GM18873 (cell line): ENCODE measurements around the gene BOLA3.
"Not testable (repeated sequence)": the region's sequence is repeated elsewhere in the genome, so short reads cannot be mapped to it uniquely, and the experiment has no call there.

Experiments used
- ATAC-seq: cut with Tn5 transposase; IDR thresholded peaks from one replicate; pipeline ENCODE4 v1.9.1; 2021; ENCODE audit warnings: mild to moderate bottlenecking, moderate library complexity, moderate number of reproducible peaks; ENCODE audit not compliant: unreplicated experiment, low FRiP score

The BOLA3 gene

DNA sequence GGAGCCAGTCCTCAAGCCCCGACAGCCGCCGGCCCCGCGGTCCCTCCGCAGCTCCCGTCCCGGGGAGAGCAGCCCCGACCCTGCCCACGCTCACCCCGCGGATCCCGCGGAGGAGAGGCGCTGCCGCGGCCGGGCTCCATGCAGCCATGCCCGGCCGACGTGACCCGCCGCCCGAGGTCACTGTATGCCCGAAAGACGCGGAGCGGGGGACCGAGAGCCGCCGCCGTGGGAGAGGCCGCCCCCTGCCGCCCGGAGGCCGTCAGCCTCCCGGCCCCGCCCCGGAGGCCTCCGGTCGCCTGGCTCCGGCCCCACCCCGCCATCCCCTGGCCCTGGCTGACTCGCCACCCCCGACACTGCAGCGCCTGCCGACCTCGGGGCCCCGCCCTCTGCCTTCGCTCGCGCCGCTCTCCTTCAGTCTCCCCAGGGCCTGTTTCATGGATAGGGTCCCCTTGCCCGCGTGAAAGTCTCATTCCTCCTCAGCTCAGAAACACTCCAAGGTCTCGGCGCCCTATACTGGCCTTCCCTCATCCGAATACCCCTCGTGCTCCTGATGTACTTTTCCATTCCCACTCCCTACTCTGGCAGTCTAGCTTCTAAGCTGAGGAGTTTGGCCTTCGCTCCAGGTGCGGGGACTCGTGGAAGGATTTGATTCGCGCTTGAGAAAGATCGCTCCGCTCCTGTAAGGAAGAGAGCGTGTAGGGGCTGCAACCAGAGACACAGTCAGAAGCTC, at the start of gene BOLA3:
Gene BOLA3 (minus strand): TSS at position 186 of the 730 bp plus-strand sequence. CDS start 38 bp downstream, at position 148.
- peak; percentile 55 for ATAC-seq

- ATAC-seq = no peak
Measured at GRCh38 chr2:74197049-74197448, 49.3 kb upstream of the BOLA3 start.

DNA sequence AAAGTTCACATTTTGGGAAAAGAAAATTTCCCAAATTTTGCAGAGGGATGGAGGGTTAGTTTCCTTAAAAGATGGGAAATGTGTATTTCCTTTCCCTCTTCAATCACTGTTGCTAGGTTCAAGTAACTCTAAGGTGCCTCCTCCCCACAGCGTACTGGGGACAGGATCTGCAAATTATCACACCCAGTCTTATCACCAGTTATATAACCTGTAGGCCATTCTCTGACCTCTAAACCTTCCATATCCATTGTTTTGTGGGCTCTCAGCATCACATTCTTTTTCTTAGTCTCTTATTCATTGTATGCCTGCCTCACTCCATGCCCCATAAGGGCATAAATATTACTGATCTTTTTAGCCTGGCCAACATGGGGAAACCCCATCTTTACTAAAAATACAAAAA, 47.1 kb upstream of the BOLA3 start:
- ATAC-seq = no peak

DNA sequence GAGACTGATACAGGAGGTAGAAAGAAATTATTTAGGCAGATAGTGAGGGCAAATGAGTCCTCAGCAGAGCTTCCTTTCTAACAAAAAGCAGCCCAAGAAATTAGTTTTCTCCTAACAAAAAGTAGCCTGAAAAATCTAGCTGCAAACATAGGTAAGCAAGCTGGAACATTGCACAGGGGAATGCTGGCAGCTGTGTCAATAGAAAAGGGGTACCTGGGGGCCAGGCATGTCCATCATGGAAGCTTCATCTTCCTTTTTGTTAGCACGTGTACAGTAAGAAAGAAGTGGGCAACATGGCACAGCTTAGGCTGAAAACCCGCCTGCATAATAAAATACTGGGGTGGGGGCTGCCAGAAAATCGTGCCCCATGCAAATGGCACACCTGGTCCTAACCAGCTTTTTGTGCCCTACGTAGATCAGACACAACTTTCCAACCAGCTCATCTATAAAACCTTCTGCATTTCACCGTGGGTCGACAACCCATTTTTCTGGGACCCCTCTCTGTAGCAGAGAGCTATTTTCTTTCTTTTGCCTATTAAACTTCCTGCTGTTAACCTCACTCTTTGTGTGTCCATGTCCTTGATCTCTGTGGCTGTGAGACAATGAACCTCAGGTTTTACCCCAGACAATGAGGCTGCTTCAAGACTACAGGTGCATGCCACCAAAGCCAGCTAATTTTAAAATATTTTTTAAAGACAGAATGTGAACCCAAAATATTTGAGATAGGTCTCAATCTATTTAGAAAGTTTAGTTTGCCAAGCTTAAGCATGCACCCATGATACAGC, 44.1 kb upstream of the BOLA3 start:
- ATAC-seq = no peak

DNA sequence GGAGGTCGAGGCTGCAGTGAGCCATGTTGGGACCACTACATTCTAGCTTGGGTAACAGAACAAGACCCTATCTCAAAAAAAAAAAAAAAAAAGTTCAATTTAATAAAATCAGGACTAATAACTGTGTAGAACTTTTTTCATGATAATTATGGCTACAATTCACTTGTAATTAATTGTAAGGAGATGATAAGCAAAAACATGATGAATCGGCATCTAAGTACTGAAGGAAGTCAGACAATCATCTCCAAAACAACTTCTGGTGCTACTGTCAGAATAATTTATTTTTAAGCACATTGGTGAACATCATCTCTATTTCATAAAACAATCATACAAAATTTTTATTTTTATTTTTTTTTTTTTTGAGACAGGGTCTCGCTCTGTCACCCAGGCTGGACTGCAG, 41.0 kb upstream of the BOLA3 start:
- no peak for ATAC-seq

DNA sequence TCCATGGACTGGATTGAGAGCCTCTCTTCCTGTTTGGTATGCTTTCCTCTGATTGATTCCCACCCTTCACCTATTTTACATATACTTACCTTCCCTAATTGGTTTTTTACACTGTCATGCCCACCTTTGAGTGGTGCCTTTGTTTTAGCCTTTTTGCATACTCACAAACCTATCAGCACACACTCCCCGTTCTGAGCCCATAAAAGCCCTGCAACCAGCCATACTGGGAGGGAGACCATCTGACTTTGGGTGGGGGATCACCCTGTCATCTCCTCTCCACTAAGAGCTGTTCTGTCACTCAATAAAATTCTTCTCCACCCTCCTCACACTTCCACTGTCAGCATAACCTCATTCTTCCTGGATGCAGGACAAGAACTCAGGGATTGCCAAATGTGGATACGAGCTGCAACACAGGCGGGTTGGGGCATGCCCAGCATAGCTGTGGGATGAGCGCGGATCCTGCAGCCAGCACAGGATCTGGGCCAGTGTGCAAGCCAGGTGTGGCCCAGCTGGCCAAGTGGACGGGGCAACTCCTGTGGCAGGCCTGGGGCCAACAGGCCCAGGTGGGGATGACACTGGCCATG, 40.4 kb upstream of the BOLA3 start:
- ATAC-seq = no peak

DNA sequence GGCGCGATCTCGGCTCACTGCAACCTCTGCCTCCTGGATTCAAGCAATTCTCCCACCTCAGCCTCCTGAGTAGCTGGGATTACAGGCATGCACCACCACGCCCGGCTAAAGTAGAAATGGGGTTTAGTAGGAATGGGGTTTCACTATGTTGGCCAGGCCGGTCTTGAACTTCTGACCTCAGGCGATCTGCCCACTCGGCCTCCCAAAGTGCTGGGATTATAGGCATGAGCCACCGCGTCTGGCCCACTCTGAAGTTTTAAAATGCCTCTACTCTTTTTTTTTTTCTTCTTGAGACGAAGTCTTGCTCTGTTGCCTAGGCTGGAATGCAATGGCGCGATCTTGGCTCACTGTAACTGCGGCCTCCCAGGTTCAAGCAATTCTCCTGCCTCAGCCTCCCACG, 39.0 kb upstream of the BOLA3 start:
- ATAC-seq = not testable (repeated sequence)

GRCh38 chr2:74186038-74186437, 38.3 kb upstream of the BOLA3 start:
- ATAC-seq = peak; percentile 45

DNA sequence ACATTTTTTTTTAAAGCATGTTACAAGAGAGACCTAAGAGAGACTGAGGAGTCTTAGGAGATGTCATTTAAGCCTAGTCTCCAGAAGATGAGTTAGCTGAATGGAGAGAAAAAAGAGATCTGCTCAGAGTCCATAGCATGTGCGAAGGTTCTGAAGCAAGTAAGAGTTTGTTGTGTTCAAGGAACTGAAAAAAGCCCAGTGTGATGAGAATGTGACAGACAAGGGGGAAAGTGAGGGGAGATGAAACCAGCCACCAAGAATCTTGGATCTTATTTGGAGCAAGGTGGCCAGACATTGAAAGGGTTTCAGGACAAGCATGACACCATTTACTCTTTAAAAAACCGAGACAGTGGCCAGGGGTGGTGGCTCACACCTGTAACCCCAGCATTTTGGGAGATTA, 36.2 kb upstream of the BOLA3 start:
- no peak for ATAC-seq

GRCh38 chr2:74181739-74182138, 34.0 kb upstream of the BOLA3 start:
- ATAC-seq = no peak

- peak; percentile 6 for ATAC-seq
Measured at GRCh38 chr2:74179063-74179865, 31.6 kb upstream of the BOLA3 start.

DNA sequence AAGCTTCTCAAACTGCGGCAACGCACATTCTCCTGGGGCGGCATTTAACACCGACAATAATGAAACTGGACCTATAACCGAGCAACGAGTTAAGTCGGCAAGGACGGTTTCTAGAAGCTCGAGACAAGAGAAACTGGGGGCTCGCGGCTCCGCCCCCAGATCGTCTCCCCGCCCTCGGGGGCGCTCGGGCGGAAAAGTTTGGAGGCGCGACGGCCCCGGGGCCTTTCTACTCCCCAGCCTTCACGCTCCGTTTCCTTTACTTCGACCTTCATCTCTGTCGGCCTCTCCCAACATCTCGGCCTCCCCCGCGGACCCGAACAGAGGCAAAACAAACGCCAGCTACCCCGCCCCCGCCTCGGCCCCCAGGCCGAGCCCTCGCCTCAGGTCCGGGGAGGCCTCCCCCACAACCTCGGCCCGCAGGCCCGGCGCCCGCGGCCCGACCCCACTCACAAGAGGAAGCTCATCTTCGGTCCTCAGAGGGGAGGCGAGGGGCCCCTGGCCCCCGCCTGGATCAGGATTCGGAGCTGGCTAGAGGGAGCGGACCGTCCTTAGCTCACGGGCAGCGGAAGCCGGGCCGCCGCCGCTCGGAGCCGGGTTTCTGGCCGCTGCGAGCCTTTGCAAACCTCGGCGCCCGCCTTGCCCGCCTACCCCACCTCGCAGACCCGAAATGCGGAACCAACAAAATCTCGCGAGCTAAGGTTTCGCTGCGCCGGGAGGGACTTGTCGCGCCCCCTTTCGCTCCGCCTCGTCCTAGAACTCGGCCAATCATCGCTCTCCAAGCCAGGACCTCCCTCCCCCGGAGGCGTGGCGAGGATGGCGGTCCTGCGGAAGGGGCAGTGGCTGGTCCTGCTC, 30.7 kb upstream of the BOLA3 start, which contains the start of gene MOB1A:
Gene MOB1A (minus strand): TSS at position 669 of the 852 bp plus-strand sequence. CDS start 205 bp downstream, at position 464.
- ATAC-seq = peak; percentile 81

DNA sequence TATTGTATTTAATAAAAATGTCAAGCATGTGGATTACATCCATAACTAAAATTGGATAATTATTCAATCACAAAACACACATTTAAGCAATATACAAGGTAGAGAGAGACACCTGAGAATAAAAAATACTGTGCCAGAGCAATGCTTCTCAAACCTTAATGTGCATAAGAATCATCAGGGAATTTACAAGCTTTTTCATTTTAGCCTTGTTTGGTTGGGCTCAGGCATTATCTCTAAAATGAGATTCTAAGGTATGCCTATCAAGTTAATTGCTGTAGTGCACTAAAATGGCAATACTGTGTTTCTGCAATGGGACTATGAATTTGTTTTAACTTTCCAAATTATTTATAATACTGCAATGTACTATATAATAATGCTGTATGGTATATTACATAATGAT, 30.0 kb upstream of the BOLA3 start:
- ATAC-seq = no peak

DNA sequence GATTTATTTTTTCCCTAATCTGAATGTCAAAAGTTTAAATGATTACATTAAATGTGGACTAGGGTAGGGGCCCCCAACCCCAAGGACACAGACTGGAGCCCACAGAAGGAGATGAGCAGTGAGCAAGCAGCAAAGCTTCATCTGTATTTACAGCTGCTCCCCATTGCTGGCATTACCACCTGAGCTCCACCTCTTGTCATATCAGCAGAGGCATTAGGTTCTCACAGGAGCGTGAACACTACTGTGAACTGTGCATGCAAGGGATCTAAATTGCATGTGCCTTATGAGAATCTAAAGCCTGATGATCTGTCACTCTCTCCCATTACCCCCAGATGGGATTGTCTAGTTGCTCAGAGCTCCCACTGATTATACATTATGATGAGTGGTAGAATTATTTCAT, 27.2 kb upstream of the BOLA3 start:
- no peak for ATAC-seq

- no peak for ATAC-seq
Measured at GRCh38 chr2:74168739-74169138, 21.0 kb upstream of the BOLA3 start.

DNA sequence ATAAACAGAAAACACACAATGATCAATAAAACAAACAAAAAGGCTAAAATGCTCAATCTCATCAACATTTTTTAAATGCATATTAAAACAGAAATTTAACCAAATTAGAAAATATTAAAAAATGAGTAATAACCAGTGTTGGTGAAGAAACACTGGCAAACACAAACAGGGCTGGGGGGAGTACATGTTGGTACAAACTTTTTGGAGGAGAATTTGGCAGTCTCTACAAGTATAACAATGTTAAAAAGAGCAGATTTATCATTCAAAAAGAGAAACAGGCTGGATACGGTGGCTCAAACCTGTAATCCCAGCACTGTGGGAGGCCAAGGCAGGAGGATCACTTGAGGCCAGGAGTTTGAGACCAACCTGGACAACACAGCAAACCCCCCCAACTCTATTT, 17.0 kb upstream of the BOLA3 start:
- ATAC-seq = no peak

DNA sequence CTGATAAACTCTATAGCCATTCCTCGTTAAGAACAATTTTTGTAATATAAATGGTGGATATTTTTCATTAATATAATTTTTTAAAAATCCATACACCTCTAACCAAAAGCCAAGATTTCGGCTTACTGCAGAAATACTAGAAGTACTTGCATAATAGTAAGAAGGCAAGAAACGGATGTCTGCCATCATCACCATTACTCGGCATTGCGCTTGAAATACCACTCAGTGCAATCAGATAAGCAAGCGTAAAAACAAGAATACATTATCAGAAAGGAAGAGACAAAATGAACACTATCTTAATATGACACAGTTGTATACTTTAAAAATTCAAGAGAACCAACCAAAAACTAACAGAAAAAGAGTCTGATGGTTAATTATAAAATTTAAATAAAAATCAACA, 15.2 kb upstream of the BOLA3 start:
- ATAC-seq = no peak

- ATAC-seq = no peak
Measured at GRCh38 chr2:74155830-74156229, 8.1 kb upstream of the BOLA3 start.

GRCh38 chr2:74152954-74153353, 5.2 kb upstream of the BOLA3 start:
- ATAC-seq = no peak
